ENCODE results near the gene MCM6.

MCM6 gene

DNA sequence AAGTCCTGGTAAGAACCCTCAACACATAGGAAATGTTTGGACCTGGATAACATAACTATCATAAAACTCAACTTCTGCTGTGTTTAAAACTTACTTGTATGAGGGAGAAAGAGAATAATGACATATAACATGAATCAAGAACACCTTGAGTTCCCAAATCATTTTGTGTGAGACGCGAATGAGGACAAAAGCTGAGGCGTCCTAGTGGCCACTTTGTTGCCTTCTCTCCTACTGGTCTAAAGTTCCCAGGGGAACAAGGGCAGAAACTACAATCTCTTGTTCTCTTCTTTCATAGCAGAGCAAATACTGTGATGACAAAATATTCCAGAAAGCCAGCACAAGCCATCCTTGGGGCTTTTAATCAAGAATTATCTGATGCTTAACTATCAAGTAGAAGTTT, 31.0 kb downstream of the MCM6 start:
- Histone ChIP-seq H3K36me3 (ENCODE audit: low read length) (peaks cover 67% of the 10 kb centered on the region), H2AFZ (ENCODE audit: low read depth, low read length, severe bottlenecking) (no peak overlapping the region), H3F3A (ENCODE audit: insufficient read depth) (peaks cover 13% of the 10 kb centered on the region; the same call in 1 of the 2 replicates), H3K9me3 (ENCODE audit: insufficient read depth, low read length) (no peaks in the 10 kb centered on the region), H4K20me1 (ENCODE audit: low read depth, low read length) (no peaks in the 10 kb centered on the region), H3K27ac (ENCODE audit: low read depth, low read length) (no peak overlapping the region), H3K79me2 (ENCODE audit: insufficient read depth, low read length) (no peaks in the 10 kb centered on the region), H3K27me3 (ENCODE audit: low read length) (no peaks in the 10 kb centered on the region), H3K4me3 (ENCODE audit: insufficient read depth, low read length, poor library complexity, severe bottlenecking) (no peak overlapping the region), H3K9ac (ENCODE audit: low read length) (no peak overlapping the region), H3K9me2 (replicated peaks; ENCODE audit: insufficient read depth, low read length) (no peaks in the 10 kb centered on the region), H3K4me2 (ENCODE audit: low read depth, low read length, poor library complexity, severe bottlenecking) (no peak overlapping the region)
- TF ChIP-seq, protein P1, sequence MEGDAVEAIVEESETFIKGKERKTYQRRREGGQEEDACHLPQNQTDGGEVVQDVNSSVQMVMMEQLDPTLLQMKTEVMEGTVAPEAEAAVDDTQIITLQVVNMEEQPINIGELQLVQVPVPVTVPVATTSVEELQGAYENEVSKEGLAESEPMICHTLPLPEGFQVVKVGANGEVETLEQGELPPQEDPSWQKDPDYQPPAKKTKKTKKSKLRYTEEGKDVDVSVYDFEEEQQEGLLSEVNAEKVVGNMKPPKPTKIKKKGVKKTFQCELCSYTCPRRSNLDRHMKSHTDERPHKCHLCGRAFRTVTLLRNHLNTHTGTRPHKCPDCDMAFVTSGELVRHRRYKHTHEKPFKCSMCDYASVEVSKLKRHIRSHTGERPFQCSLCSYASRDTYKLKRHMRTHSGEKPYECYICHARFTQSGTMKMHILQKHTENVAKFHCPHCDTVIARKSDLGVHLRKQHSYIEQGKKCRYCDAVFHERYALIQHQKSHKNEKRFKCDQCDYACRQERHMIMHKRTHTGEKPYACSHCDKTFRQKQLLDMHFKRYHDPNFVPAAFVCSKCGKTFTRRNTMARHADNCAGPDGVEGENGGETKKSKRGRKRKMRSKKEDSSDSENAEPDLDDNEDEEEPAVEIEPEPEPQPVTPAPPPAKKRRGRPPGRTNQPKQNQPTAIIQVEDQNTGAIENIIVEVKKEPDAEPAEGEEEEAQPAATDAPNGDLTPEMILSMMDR (IDR thresholded peaks at IDR 0.05; ENCODE audit: insufficient read depth, low read length, poor library complexity, severe bottlenecking): no peak
- TF ChIP-seq EZH2phosphoT487 (conservative IDR thresholded peaks at IDR 0.05; ENCODE audit: low read length): no peak

DNA sequence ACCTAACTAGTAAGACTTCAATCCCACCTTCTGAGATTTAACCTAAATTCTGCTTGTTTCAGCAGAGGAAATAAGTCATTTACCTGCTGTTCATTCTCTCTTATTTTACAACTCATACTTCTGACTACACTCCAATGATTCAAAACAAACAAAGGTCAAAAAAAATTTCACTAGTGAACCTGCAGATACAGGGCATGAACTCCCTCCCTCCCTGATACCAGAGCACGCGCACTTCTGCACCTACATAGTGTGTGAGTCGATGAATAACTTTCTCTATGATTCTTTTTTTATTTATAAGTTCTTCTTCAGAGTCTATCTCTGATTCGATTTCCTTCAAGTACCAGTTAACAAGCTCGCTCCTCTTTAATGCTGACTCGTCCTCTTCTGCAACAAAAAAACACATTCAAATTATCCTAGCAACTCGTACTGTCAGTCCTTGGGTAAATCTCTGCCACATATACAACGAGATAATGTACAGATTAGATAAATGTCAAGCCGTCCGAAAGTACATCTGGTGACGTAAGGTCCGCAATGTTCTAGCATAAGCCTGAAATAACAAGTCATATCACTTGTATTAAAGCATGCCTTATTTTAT, 31.8 kb downstream of the MCM6 start:
- TF ChIP-seq, protein P1 (IDR thresholded peaks at IDR 0.05; ENCODE audit: insufficient read depth, low read length, poor library complexity, severe bottlenecking): no peak
- TF ChIP-seq EZH2phosphoT487 (conservative IDR thresholded peaks at IDR 0.05; ENCODE audit: low read length): no peak
- Histone ChIP-seq H3K9me2 (replicated peaks; ENCODE audit: insufficient read depth, low read length) (no peaks in the 10 kb centered on the region), H3K27ac (ENCODE audit: low read depth, low read length) (no peak overlapping the region), H3K4me3 (ENCODE audit: insufficient read depth, low read length, poor library complexity, severe bottlenecking) (no peak overlapping the region), H3K79me2 (ENCODE audit: insufficient read depth, low read length) (no peaks in the 10 kb centered on the region), H3K4me2 (ENCODE audit: low read depth, low read length, poor library complexity, severe bottlenecking) (no peak overlapping the region), H3K9me3 (ENCODE audit: insufficient read depth, low read length) (no peaks in the 10 kb centered on the region), H3K9ac (ENCODE audit: low read length) (no peak overlapping the region), H2AFZ (ENCODE audit: low read depth, low read length, severe bottlenecking) (no peak overlapping the region), H4K20me1 (ENCODE audit: low read depth, low read length) (no peaks in the 10 kb centered on the region), H3K36me3 (ENCODE audit: low read length) (peaks cover 62% of the 10 kb centered on the region), H3F3A (ENCODE audit: insufficient read depth) (peaks cover 18% of the 10 kb centered on the region; the same call in 1 of the 2 replicates), H3K27me3 (ENCODE audit: low read length) (no peaks in the 10 kb centered on the region)

DNA sequence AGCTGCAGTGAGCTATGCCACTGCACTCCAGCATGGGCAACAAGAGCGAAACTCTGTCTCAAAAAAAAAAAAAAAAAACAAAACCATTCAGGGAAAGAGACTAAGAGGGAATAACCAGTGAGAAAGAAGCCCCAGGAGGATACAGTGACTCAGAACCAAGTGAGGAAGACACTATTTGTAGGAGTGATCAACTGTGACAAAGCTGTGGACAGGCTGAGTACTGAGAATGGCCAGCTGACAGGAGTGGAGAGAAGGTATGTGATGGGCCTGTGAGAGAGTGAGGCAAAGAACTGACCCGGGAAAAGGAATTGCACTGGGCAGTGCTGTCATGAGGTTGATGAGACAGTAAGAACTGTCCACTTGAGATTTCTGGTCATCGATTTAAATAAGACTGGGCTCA, 32.6 kb downstream of the MCM6 start:
- peaks cover 17% of the 10 kb centered on the region for H3F3A ChIP-seq (ENCODE audit: insufficient read depth)
- no peak overlapping the region for H3K27ac ChIP-seq (ENCODE audit: low read depth, low read length)
- H3K9me2 ChIP-seq (replicated peaks; ENCODE audit: insufficient read depth, low read length): no peaks in the 10 kb centered on the region
- H4K20me1 ChIP-seq (ENCODE audit: low read depth, low read length): no peaks in the 10 kb centered on the region
- H3K36me3 ChIP-seq (ENCODE audit: low read length): peaks cover 58% of the 10 kb centered on the region
- H3K27me3 ChIP-seq (ENCODE audit: low read length): no peaks in the 10 kb centered on the region
- H2AFZ ChIP-seq (ENCODE audit: low read depth, low read length, severe bottlenecking): no peak overlapping the region
- no peak overlapping the region for H3K9ac ChIP-seq (ENCODE audit: low read length)
- no peak overlapping the region for H3K4me3 ChIP-seq (ENCODE audit: insufficient read depth, low read length, poor library complexity, severe bottlenecking)
- H3K4me2 ChIP-seq (ENCODE audit: low read depth, low read length, poor library complexity, severe bottlenecking): no peak overlapping the region
- no peaks in the 10 kb centered on the region for H3K79me2 ChIP-seq (ENCODE audit: insufficient read depth, low read length)
- TF ChIP-seq EZH2phosphoT487 (conservative IDR thresholded peaks at IDR 0.05; ENCODE audit: low read length): no peak
- TF ChIP-seq, protein P1 (IDR thresholded peaks at IDR 0.05; ENCODE audit: insufficient read depth, low read length, poor library complexity, severe bottlenecking): no peak
- H3K9me3 ChIP-seq (ENCODE audit: insufficient read depth, low read length): no peaks in the 10 kb centered on the region

Data from SU-DHL-6 (cell line).